Gastroesophageal sphincter (tissue), 4 donors: Measurements from ENCODE around the gene CAMK2B. TPM values are rescaled to one million over a fixed set of nuclear protein-coding genes. Genes with fewer than 3 reads are reported as not detected.

Source experiments
- ATAC-seq: fragments of 150-250 bp; one replicate; pipeline ENCODE4 v1.9.1; 2016; ENCODE audit warnings: mild to moderate bottlenecking, moderate library complexity
- H3K27ac ChIP-seq, 4 donors: fragments of 200-600 bp; sonication (generic) in 3 of 4; 1 replicate in 3 of 4; 2 replicates in 1 of 4; pipeline ENCODE4 v1.5.1; 2016 to 2019
- H3K27me3 ChIP-seq: fragments of 200-600 bp; sonication (generic); one replicate; pipeline ENCODE4 v1.5.1; 2019
- H3K36me3 ChIP-seq, 2 donors: fragments of 200-600 bp; sonication (generic); one replicate each; pipeline ENCODE4 v1.5.1; 2019; ENCODE audit warnings: control low read depth in 1 of 2
- H3K4me1 ChIP-seq, 3 donors: fragments of 200-600 bp; sonication (generic); 1 replicate in 2 of 3; 2 replicates in 1 of 3; pipeline ENCODE4 v1.5.1; 2016 to 2019; ENCODE audit warnings: control low read depth in 2 of 3
- H3K4me3 ChIP-seq, 2 donors: fragments of 200-600 bp; sonication (generic); one replicate each; pipeline ENCODE4 v1.5.1; 2019; ENCODE audit warnings: mild to moderate bottlenecking in 1 of 2, moderate library complexity in 1 of 2
- H3K9me3 ChIP-seq, 3 donors: fragments of 200-600 bp; sonication (generic); one replicate each; pipeline ENCODE4 v1.5.1; 2017 to 2019; ENCODE audit warnings: control low read depth in 2 of 3
- CTCF ChIP-seq, 4 experiments: fragments of 200-600 bp in 2 of 4; fragments of 450-650 bp in 2 of 4; sonication (generic) in 1 of 4; IDR thresholded peaks; one replicate each; pipeline ENCODE4 v1.5.1; 2017 to 2019; ENCODE audit warnings: antibody characterized with exemption in 4 of 4, mild to moderate bottlenecking in 2 of 4, moderate library complexity in 2 of 4
- EP300 ChIP-seq: sonication (generic); formaldehyde crosslinking; IDR thresholded peaks from one replicate; pipeline ENCODE4 v1.6.1; 2017; ENCODE audit warnings: antibody characterized with exemption, mild to moderate bottlenecking
- POLR2A ChIP-seq, 2 donors: fragments of 450-650 bp; IDR thresholded peaks; one replicate each; pipeline ENCODE4 v1.6.1; 2017; ENCODE audit warnings: antibody characterized with exemption in 2 of 2, mild to moderate bottlenecking in 2 of 2, moderate library complexity in 1 of 2
- POLR2AphosphoS5 ChIP-seq: sonication (generic); formaldehyde crosslinking; IDR thresholded peaks from one replicate; pipeline ENCODE4 v1.6.1; 2017; ENCODE audit warnings: antibody characterized with exemption
- WGBS, 2 donors: methylation state at CpG; one replicate each; pipeline ENCODE4 v1.1.5; 2018; ENCODE audit warnings: low coverage in 1 of 2; 5-methylcytosine and 5-hydroxymethylcytosine counted together
- total RNA-seq, 4 donors: library from RNA; depleted of rRNA; stranded (reverse); fragments of >200 nt; gene quantifications; one replicate each; pipeline ENCODE4 v1.1.0, GENCODE V29; 2016

Gene CAMK2B
- total RNA-seq, 4 donors from 2014 or later = 0.27 to 1.5 (median 0.81) TPM

GRCh38 chr7:44320794-44321371 lies 4.5 kb downstream of the CAMK2B start:
- Histone ChIP-seq H3K4me1 (peaks cover 0 to 13% (median 0%) of the 10 kb centered on the region in 3 donors), H3K27me3 (peaks cover 30% of the 10 kb centered on the region), H3K9me3 (peaks cover 0 to 2% (median 0%) of the 10 kb centered on the region in 3 donors), H3K27ac (no peak overlapping the region), H3K4me3 (no peak overlapping the region), H3K36me3 (no peaks in the 10 kb centered on the region)
- 17 to 82% methylated on average over 1 to 6 of the region's 15 CpGs for WGBS, 2 donors
- ATAC-seq = no peak
- no peak for TF ChIP-seq POLR2A (IDR thresholded peaks at IDR 0.05)
- TF ChIP-seq CTCF (IDR thresholded peaks at IDR 0.05) = no peak
- TF ChIP-seq POLR2AphosphoS5 = no peak
- no peak for TF ChIP-seq EP300

GRCh38 chr7:44320141-44320540 lies 5.3 kb downstream of the CAMK2B start:
- no peak for ATAC-seq
- H3K36me3 ChIP-seq = no peaks in the 10 kb centered on the region
- 67 to 90% methylated on average over 3 to 5 of the region's 5 CpGs for WGBS, 2 donors

GRCh38 chr7:44318332-44318731 lies 7.1 kb downstream of the CAMK2B start:
- WGBS, 2 donors = 84% methylated on average over 2 of the region's 2 CpGs; no CpG with 5 or more reads in 1 of the 2 donors
- no peak overlapping the region for H3K27ac ChIP-seq
- peaks cover 0 to 18% (median 0%) of the 10 kb centered on the region in 3 donors for H3K9me3 ChIP-seq
- no peaks in the 10 kb centered on the region for H3K4me1 ChIP-seq
- no peak for TF ChIP-seq CTCF (IDR thresholded peaks at IDR 0.05)
- TF ChIP-seq POLR2A (IDR thresholded peaks at IDR 0.05) = no peak
- TF ChIP-seq POLR2AphosphoS5 = no peak
- TF ChIP-seq EP300 = no peak
- H3K27me3 ChIP-seq = peaks cover 5% of the 10 kb centered on the region
- no peak overlapping the region for H3K4me3 ChIP-seq
- no peak for ATAC-seq
- H3K36me3 ChIP-seq = no peaks in the 10 kb centered on the region

More at GRCh38 chr7:44320141-44320540, 5.3 kb downstream of the CAMK2B start:
- H3K27ac ChIP-seq = no peak overlapping the region
- H3K27me3 ChIP-seq = peaks cover 23% of the 10 kb centered on the region
- H3K4me3 ChIP-seq = no peak overlapping the region
- H3K4me1 ChIP-seq = peaks cover 0 to 9% (median 0%) of the 10 kb centered on the region in 3 donors
- no peak for TF ChIP-seq CTCF (IDR thresholded peaks at IDR 0.05)
- peaks cover 0 to 10% (median 0%) of the 10 kb centered on the region in 3 donors for H3K9me3 ChIP-seq

GRCh38 chr7:44315301-44315903 lies 10.0 kb downstream of the CAMK2B start:
- Histone ChIP-seq H3K4me1 (no peaks in the 10 kb centered on the region), H3K36me3 (no peaks in the 10 kb centered on the region), H3K27ac (no peak overlapping the region), H3K9me3 (peaks cover 0 to 18% (median 0%) of the 10 kb centered on the region in 3 donors), H3K4me3 (no peak overlapping the region), H3K27me3 (no peaks in the 10 kb centered on the region)
- TF ChIP-seq EP300 (no peak), POLR2A (IDR thresholded peaks at IDR 0.05) (no peak), POLR2AphosphoS5 (no peak), CTCF (IDR thresholded peaks at IDR 0.05) (no peak)
- 78 to 85% methylated on average over 3 of the region's 3 CpGs for WGBS, 2 donors
- ATAC-seq = no peak

GRCh38 chr7:44313621-44314031 lies 11.8 kb downstream of the CAMK2B start:
- Histone ChIP-seq H3K4me3 (no peak overlapping the region), H3K9me3 (peaks cover 0 to 18% (median 0%) of the 10 kb centered on the region in 3 donors), H3K36me3 (no peaks in the 10 kb centered on the region), H3K27me3 (peaks cover 10% of the 10 kb centered on the region), H3K27ac (no peak overlapping the region), H3K4me1 (peaks cover 0 to 11% (median 0%) of the 10 kb centered on the region in 3 donors)
- ATAC-seq = no peak
- 89% methylated on average over 3 of the region's 7 CpGs; no CpG with 5 or more reads in 1 of the 2 donors for WGBS, 2 donors
- no peak for TF ChIP-seq EP300
- no peak for TF ChIP-seq POLR2AphosphoS5
- no peak for TF ChIP-seq CTCF (IDR thresholded peaks at IDR 0.05)
- TF ChIP-seq POLR2A (IDR thresholded peaks at IDR 0.05) = no peak
